Endothelial cell of umbilical vein (primary cell): ENCODE data around the gene MRAS. TPM values are rescaled to one million over a fixed set of nuclear protein-coding genes. Genes with fewer than 3 reads are reported as not detected.

Experiments
- BruUV-seq: library from RNA; stranded (reverse); fragments of 400-500 nt; replicated peaks from 2 replicates; lab custom pipeline; 2021; lab: Mats Ljungman, UMichigan
- CTCF ChIA-PET: fragments of 300-600, 350-600 bp; sonication (Branson Sonifier 250); formaldehyde crosslinking; loops from one replicate; lab custom pipeline; 2021; ENCODE audit warnings: antibody characterized with exemption, inconsistent platforms; lab: Charles Lee
- POLR2A ChIA-PET: fragments of 300-600, 350-600 bp; sonication (Branson Sonifier 250); formaldehyde crosslinking; loops from one replicate; lab custom pipeline; 2021; ENCODE audit warnings: antibody characterized with exemption, inconsistent platforms; lab: Charles Lee
- DNase-seq: peaks from one replicate; pipeline ENCODE4 v3.0.0-alpha.2; 2011; ENCODE audit warnings: low read depth, low spot score
- FAIRE-seq: peaks from 2 replicates; lab custom pipeline; 2011; peaks lifted over from hg19 to GRCh38; lab: Jason Lieb, UNC
- H2AFZ ChIP-seq: 2 replicates; pipeline ENCODE4 v1.6.0; 2012; ENCODE audit warnings: low read depth, low read length, control low read depth, inconsistent platforms
- H3K27ac ChIP-seq: 2 replicates; pipeline ENCODE4 v1.5.1; 2011; ENCODE audit warnings: low read depth, mild to moderate bottlenecking, control low read depth, low read length, moderate library complexity; ENCODE audit not compliant: insufficient read depth
- H3K27me3 ChIP-seq, 2 experiments: 2 replicates each; pipeline versions ENCODE4 v1.6.0 to v1.6.1; 2011; ENCODE audit warnings: low read length in 2 of 2, mixed read lengths in 1 of 2; ENCODE audit not compliant: control insufficient read depth in 2 of 2, insufficient read depth in 2 of 2
- H3K36me3 ChIP-seq, 2 experiments: 2 replicates in 1 of 2; 3 replicates in 1 of 2; pipeline ENCODE4 v1.5.1; 2011; ENCODE audit warnings: low read length in 2 of 2, mild to moderate bottlenecking in 1 of 2, moderate library complexity in 1 of 2; ENCODE audit not compliant: control insufficient read depth in 2 of 2, insufficient read depth in 2 of 2; ENCODE audit errors: extremely low read depth in 1 of 2
- H3K4me1 ChIP-seq: 3 replicates; pipeline ENCODE4 v1.5.1; 2011; ENCODE audit warnings: mild to moderate bottlenecking, low read length; ENCODE audit not compliant: control insufficient read depth, insufficient read depth; ENCODE audit errors: extremely low read depth
- H3K4me2 ChIP-seq: 2 replicates; pipeline ENCODE4 v1.6.1; 2011; ENCODE audit warnings: low read length, control low read depth, mixed read lengths; ENCODE audit not compliant: insufficient read depth
- H3K4me3 ChIP-seq, 3 experiments: fragments of 200-600 bp in 1 of 3; sonication (generic), shearing (Covaris generic) in 1 of 3; replicated peaks in 1 of 3; 2 replicates each; pipeline ENCODE4 v1.5.1; 2011 to 2016; ENCODE audit warnings: control low read depth in 3 of 3, low read length in 3 of 3, mild to moderate bottlenecking in 2 of 3, inconsistent platforms in 1 of 3, low read depth in 1 of 3, moderate library complexity in 1 of 3; ENCODE audit not compliant: insufficient read depth in 1 of 3
- H3K79me2 ChIP-seq: 2 replicates; pipeline ENCODE4 v1.6.0; 2012; ENCODE audit warnings: low read length, inconsistent platforms; ENCODE audit not compliant: control insufficient read depth, insufficient read depth
- H3K9ac ChIP-seq: replicated peaks from 2 replicates; pipeline ENCODE3; 2011; ENCODE audit warnings: low read length, control low read depth; ENCODE audit not compliant: insufficient read depth; ENCODE audit errors: extremely low read depth
- H3K9me1 ChIP-seq: replicated peaks from 3 replicates; pipeline ENCODE4 v1.6.0; 2011; ENCODE audit warnings: mild to moderate bottlenecking, low read length; ENCODE audit not compliant: control insufficient read depth, insufficient read depth; ENCODE audit errors: extremely low read depth
- H3K9me3 ChIP-seq: replicated peaks from 2 replicates; pipeline ENCODE4 v1.5.1; 2012; ENCODE audit warnings: low read length, inconsistent platforms; ENCODE audit not compliant: control insufficient read depth, insufficient read depth
- H4K20me1 ChIP-seq: replicated peaks from 2 replicates; pipeline ENCODE3; 2011; ENCODE audit warnings: mild to moderate bottlenecking, low read length; ENCODE audit not compliant: control insufficient read depth, insufficient read depth; ENCODE audit errors: extremely low read depth
- FOS ChIP-seq: IDR thresholded peaks from 2 replicates; pipeline ENCODE4 v1.6.1; 2011; ENCODE audit warnings: mild to moderate bottlenecking, low read length, moderate library complexity, borderline replicate concordance; ENCODE audit not compliant: insufficient read depth
- GATA2 ChIP-seq: IDR thresholded peaks from 2 replicates; pipeline ENCODE4 v1.7.0; 2011; ENCODE audit warnings: low read depth, mild to moderate bottlenecking, moderate library complexity, mixed read lengths, low read length; ENCODE audit not compliant: insufficient read length, insufficient read depth
- MYC ChIP-seq: IDR thresholded peaks from one replicate; pipeline ENCODE4 v1.6.1; 2011; ENCODE audit warnings: mild to moderate bottlenecking, low read depth, low read length
- POLR2AphosphoS5 ChIP-seq: IDR thresholded peaks from 2 replicates; pipeline ENCODE4 v1.6.1; 2012; ENCODE audit warnings: low read depth, mild to moderate bottlenecking, control low read depth, low read length, moderate library complexity; ENCODE audit not compliant: insufficient read depth
- dilution Hi-C: fragments of 300-500 bp; cut with MboI; formaldehyde crosslinking; loops from one replicate; pipeline ENCODE4 v1.15.0; 2019; ENCODE audit warnings: low sequenced_read_pairs; ENCODE audit not compliant: extremely low pct_ligation_motif_present
- intact Hi-C: fragments of 100-400 bp; cut with micrococcal nuclease; formaldehyde crosslinking; loops from one replicate; pipeline ENCODE4 v1.10.0; 2022
- polyA plus RNA-seq, 4 experiments: library from polyadenylated mRNA; depleted of rRNA in 3 of 4; stranded (reverse) in 3 of 4; unstranded in 1 of 4; fragments of >200 nt; gene quantifications; 2 replicates each; pipeline versions ENCODE4 v1.2.1 to v1.2.3, GENCODE V29; 2011 to 2012; ENCODE audit warnings: missing spikeins in 1 of 4
- total RNA-seq: library from RNA; stranded (reverse); gene quantifications from 2 replicates; pipeline ENCODE4 v1.2.3, GENCODE V29; 2021
- TF ChIP-seq, protein P1 (sequence below), 2 donors: IDR thresholded peaks; 1 replicate in 1 of 2; 2 replicates in 1 of 2; pipeline ENCODE4 v1.5.1; 2011; ENCODE audit warnings: low read length in 2 of 2, mild to moderate bottlenecking in 2 of 2, moderate library complexity in 2 of 2, control low read depth in 1 of 2, inconsistent platforms in 1 of 2, low read depth in 1 of 2; ENCODE audit not compliant: insufficient read depth in 1 of 2; ENCODE audit errors: extremely low read depth in 1 of 2
- TF ChIP-seq, protein P2 (sequence below): IDR thresholded peaks from 2 replicates; pipeline ENCODE4 v1.6.1; 2011; ENCODE audit not compliant: insufficient read depth, insufficient read length

MRAS gene
- total and polyA plus RNA-seq, 2 donors (not counting 3 experiments of a cell fraction or from before 2014, with no cell fraction given): 14.6 to 16.5 TPM

DNA sequence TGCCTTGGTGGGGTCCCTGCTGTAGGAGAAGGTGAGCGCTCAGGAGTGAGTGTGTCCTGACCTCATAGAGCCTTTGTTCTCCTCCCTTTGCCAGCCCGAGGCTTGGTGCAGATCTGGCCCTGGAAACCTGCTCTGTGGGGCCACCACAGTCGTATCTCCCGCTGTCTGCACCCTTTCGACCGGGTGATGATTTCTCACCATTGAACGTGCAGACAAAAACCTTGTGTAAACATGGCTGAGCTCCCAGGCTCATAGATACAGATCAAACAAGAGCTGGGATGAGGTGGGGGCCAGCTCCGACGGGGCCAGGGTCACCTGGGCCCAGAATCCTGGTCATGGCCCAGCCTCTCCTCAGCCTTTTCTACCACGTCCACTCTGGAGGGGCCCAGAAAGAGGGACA, 51.4 kb downstream of the MRAS start:
- TF ChIP-seq GATA2 (no peak), FOS (no peak)
- TF ChIP-seq, protein P1, sequence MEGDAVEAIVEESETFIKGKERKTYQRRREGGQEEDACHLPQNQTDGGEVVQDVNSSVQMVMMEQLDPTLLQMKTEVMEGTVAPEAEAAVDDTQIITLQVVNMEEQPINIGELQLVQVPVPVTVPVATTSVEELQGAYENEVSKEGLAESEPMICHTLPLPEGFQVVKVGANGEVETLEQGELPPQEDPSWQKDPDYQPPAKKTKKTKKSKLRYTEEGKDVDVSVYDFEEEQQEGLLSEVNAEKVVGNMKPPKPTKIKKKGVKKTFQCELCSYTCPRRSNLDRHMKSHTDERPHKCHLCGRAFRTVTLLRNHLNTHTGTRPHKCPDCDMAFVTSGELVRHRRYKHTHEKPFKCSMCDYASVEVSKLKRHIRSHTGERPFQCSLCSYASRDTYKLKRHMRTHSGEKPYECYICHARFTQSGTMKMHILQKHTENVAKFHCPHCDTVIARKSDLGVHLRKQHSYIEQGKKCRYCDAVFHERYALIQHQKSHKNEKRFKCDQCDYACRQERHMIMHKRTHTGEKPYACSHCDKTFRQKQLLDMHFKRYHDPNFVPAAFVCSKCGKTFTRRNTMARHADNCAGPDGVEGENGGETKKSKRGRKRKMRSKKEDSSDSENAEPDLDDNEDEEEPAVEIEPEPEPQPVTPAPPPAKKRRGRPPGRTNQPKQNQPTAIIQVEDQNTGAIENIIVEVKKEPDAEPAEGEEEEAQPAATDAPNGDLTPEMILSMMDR (IDR thresholded peaks at IDR 0.05; ENCODE audit: extremely low read depth in 1 of 2, insufficient read depth in 1 of 2, low read depth in 1 of 2, low read length in 2 of 2): no peak
- BruUV-seq: no TSS peak
- no peak overlapping the region for H3K9ac ChIP-seq
- no peaks in the 10 kb centered on the region for H3K9me3 ChIP-seq
- CTCF ChIA-PET: interaction anchor here (1.0 to 1.9 kb wide), 4 partner anchors 18 to 219 kb away, joined by 3 to 8 read pairs (median 4); no protein-coding TSS in a partner anchor
- H4K20me1 ChIP-seq: no peaks in the 10 kb centered on the region
- no peak overlapping the region for H2AFZ ChIP-seq
- no peak overlapping the region for H3K4me3 ChIP-seq
- H3K27me3 ChIP-seq: no peaks in the 10 kb centered on the region
- no peak overlapping the region for H3K27ac ChIP-seq
- H3K79me2 ChIP-seq: no peaks in the 10 kb centered on the region
- dilution Hi-C loops (no loop called here), intact Hi-C loops (no loop called here)
- no peaks in the 10 kb centered on the region for H3K36me3 ChIP-seq
- no peak for FAIRE-seq
- no peak overlapping the region for H3K4me2 ChIP-seq
- H3K9me1 ChIP-seq: no peaks in the 10 kb centered on the region
- DNase-seq: no peak
- POLR2A ChIA-PET: no interaction called here
- no peaks in the 10 kb centered on the region for H3K4me1 ChIP-seq

DNA sequence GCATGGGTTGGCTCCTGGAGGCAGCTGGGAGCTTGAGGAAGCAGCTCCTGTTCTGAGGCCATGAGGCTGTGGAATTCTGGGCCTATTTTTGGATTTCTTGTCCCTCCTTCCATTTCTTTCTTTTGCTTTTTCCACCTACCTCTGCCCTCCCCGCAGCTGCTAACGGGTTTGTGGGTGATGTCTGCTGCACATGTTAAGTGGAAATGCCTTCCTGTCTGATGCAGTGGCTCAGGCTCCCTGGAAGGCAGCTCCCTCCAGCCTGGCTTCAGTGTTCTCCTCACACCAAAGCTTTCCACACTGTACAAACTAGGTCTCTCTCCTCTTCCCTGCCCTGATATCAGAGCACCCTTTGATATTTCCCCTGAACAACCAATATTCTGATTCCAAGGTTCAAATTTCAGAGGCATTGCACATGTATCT, 52.3 kb downstream of the MRAS start:
- ChIA-PET CTCF (interaction anchor here (1.1 to 1.9 kb wide), 4 partner anchors 14 to 220 kb away, joined by 3 to 8 read pairs (median 4); no protein-coding TSS in a partner anchor), POLR2A (no interaction called here)
- FAIRE-seq: no peak
- no peak for DNase-seq
- Histone ChIP-seq H3K79me2 (no peaks in the 10 kb centered on the region), H3K4me3 (no peak overlapping the region), H3K9me1 (no peaks in the 10 kb centered on the region), H3K9ac (no peak overlapping the region), H4K20me1 (no peaks in the 10 kb centered on the region), H3K9me3 (no peaks in the 10 kb centered on the region), H2AFZ (no peak overlapping the region), H3K4me2 (no peak overlapping the region), H3K27ac (no peak overlapping the region), H3K27me3 (no peaks in the 10 kb centered on the region), H3K4me1 (no peaks in the 10 kb centered on the region), H3K36me3 (no peaks in the 10 kb centered on the region)
- intact Hi-C loops: no loop called here
- dilution Hi-C loops: no loop called here
- no TSS peak for BruUV-seq
- TF ChIP-seq, protein P2, sequence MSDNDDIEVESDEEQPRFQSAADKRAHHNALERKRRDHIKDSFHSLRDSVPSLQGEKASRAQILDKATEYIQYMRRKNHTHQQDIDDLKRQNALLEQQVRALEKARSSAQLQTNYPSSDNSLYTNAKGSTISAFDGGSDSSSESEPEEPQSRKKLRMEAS: no peak
- TF ChIP-seq POLR2AphosphoS5: no peak
- no peak for TF ChIP-seq MYC
